Kidney (tissue), 14 donors: ENCODE results near the gene NCF2. TPM values are rescaled to one million over a fixed set of nuclear protein-coding genes. Genes with fewer than 3 reads are reported as not detected.
A peak's percentile ranks its signal among the peaks of the same experiment; 100 is the strongest.

Source experiments
- DNase-seq, 5 donors: peaks; one replicate each; pipeline ENCODE4 v3.0.0-alpha.2; 2013 to 2020
- FAIRE-seq: peaks from 2 replicates; lab custom pipeline; 2012; peaks lifted over from hg19 to GRCh38; lab: Jason Lieb, UNC
- H3K27ac ChIP-seq, 2 donors: one replicate each; pipeline ENCODE4 v1.7.0; 2013; ENCODE audit warnings: low read depth in 2 of 2, low read length in 2 of 2, inconsistent platforms in 1 of 2
- H3K27me3 ChIP-seq: one replicate; pipeline ENCODE4 v1.7.1; 2013; ENCODE audit warnings: low read length, inconsistent platforms; ENCODE audit not compliant: control insufficient read depth, insufficient read depth
- H3K36me3 ChIP-seq, 3 donors: one replicate each; pipeline versions ENCODE4 v1.7.0 to v1.7.1; 2013; ENCODE audit warnings: low read length in 3 of 3, control low read depth in 1 of 3, inconsistent platforms in 1 of 3; ENCODE audit not compliant: insufficient read depth in 3 of 3, control insufficient read depth in 2 of 3
- H3K4me1 ChIP-seq, 3 donors: one replicate each; pipeline versions ENCODE4 v1.7.0 to v1.7.1; 2013; ENCODE audit warnings: low read length in 3 of 3, inconsistent platforms in 1 of 3, low read depth in 1 of 3; ENCODE audit not compliant: control insufficient read depth in 2 of 3, insufficient read depth in 2 of 3
- H3K4me3 ChIP-seq, 3 donors: one replicate each; pipeline versions ENCODE4 v1.7.0 to v1.8.1; 2013; ENCODE audit warnings: low read length in 3 of 3, control low read depth in 1 of 3, inconsistent platforms in 1 of 3
- H3K9ac ChIP-seq, 3 donors: one replicate each; pipeline versions ENCODE4 v1.7.0 to v1.7.1; 2013; ENCODE audit warnings: low read length in 3 of 3, control low read depth in 1 of 3, inconsistent platforms in 1 of 3
- H3K9me3 ChIP-seq, 3 donors: one replicate each; pipeline versions ENCODE4 v1.7.0 to v1.7.1; 2013; ENCODE audit warnings: low read length in 3 of 3, control low read depth in 1 of 3, inconsistent platforms in 1 of 3; ENCODE audit not compliant: control insufficient read depth in 2 of 3, insufficient read depth in 1 of 3
- CTCF ChIP-seq: IDR thresholded peaks from 3 replicates; pipeline ENCODE4 v1.5.1; 2012; ENCODE audit warnings: mild to moderate bottlenecking, moderate library complexity, borderline replicate concordance; ENCODE audit not compliant: insufficient read depth; ENCODE audit errors: extremely low read depth
- intact Hi-C: fragments of 100-400 bp; cut with DNase I; formaldehyde crosslinking; loops from one replicate; pipeline ENCODE4 v1.11.1; 2022
- polyA plus RNA-seq: library from polyadenylated mRNA; stranded (reverse); fragments of 350-450 nt; fragmentation: Illumina TruSeq; extraction: RNeasy Lipid Tissue Mini Kit (QIAGEN cat#74804); gene quantifications from one replicate; pipeline ENCODE4 v1.2.3, GENCODE V29; 2014; ENCODE audit warnings: low read depth, low replicate concordance; ENCODE audit not compliant: insufficient read depth
- total RNA-seq: library from RNA; stranded (reverse); fragmentation: NEBNext Ultra II Directional; extraction: Animal tissue kit (Norgen Biotek cat#: 25700); gene quantifications from one replicate; pipeline ENCODE4 v1.2.1, GENCODE V29; 2021
- donor health status: control.
- donor health status: control.
- donor health status: control.
- donor health status: control.
- donor health status: control.
- donor health status: DM: yes; HTN: yes; CAD: no.
- donor health status: Normal renal cell carcinoma (clear cell type).

Gene NCF2
- total and polyA plus RNA-seq, 2 donors from 2014 or later = 2.5 to 16.7 TPM

DNA sequence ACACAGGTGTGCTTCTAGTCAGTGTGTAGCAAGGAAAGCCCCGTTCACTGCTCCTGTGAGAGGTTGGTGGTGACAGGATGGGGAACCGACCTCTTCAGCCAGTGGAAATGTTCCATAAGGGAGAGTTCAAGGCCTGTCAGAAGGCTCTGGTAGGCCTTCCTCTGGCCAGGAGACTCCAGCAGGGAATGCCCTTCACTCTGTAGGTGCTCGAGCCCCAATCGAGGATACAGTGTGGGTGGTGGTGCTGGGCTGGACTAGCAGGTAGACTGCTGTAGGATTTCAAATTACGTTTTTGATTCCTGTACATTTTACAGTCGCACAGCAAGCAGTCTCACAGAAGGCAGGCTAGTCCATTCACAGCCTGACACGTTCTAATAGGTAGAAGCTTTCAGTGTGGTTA lies 37.8 kb downstream of the NCF2 start:
- Histone ChIP-seq H3K4me3 (no peak overlapping the region), H3K36me3 (peaks cover 8 to 42% (median 16%) of the 10 kb centered on the region in 3 donors), H3K4me1 (no peaks in the 10 kb centered on the region), H3K9ac (no peak overlapping the region), H3K27me3 (no peaks in the 10 kb centered on the region), H3K27ac (no peak overlapping the region), H3K9me3 (no peaks in the 10 kb centered on the region)
- intact Hi-C loops = no loop called here
- TF ChIP-seq CTCF = no peak
- DNase-seq = no peak
- no peak for FAIRE-seq

DNA sequence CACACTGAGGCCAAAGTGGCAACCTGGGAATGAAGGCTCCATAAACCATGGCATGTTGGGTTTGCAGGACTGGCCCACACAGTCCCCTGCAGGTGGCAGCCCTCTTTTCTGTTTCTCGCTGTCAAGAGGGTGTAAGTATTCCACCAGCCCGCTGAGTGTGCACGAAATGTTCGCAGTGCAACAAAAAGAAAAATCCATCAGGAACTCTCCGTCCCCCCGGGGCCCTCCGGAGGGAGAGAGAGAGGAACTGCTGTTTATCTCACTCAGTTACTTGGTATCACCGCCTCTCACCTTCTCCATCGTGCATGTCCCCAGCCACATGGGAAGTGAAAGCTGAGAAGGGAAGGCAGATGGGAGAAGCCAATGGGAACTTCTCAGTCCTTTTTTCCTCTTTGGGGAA lies 38.3 kb downstream of the NCF2 start:
- Histone ChIP-seq H3K36me3 (peaks cover 8 to 43% (median 17%) of the 10 kb centered on the region in 3 donors), H3K9me3 (no peaks in the 10 kb centered on the region), H3K4me3 (no peak overlapping the region), H3K9ac (no peak overlapping the region), H3K27me3 (no peaks in the 10 kb centered on the region), H3K4me1 (no peaks in the 10 kb centered on the region), H3K27ac (no peak overlapping the region)
- FAIRE-seq = no peak
- TF ChIP-seq CTCF = no peak
- intact Hi-C loops = no loop called here
- no peak for DNase-seq

DNA sequence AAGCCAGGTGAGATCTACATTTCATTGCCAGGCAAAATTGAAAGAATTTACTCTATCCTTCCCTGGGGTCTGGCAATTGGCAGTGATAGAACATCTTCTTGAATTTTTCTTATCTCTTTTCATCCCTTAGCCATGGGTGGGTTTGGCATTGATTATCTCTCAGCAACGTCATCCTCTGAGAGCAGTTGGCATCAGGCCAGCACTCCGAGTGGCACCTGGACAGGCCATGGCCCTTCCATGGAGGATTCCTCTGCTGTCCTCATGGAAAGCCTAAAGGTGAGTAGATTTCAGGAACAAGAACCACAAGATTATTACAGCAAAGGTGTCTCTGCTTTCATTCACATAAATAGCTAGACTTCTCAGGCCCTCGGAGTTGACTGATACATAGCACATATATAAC lies 39.3 kb downstream of the NCF2 start:
- no peak for FAIRE-seq
- intact Hi-C loops = no loop called here
- Histone ChIP-seq H3K4me1 (no peaks in the 10 kb centered on the region), H3K27me3 (no peaks in the 10 kb centered on the region), H3K9ac (no peak overlapping the region), H3K27ac (no peak overlapping the region), H3K4me3 (no peak overlapping the region), H3K9me3 (no peaks in the 10 kb centered on the region), H3K36me3 (peaks cover 8 to 53% (median 26%) of the 10 kb centered on the region in 3 donors)
- no peak for DNase-seq
- TF ChIP-seq CTCF = no peak

DNA sequence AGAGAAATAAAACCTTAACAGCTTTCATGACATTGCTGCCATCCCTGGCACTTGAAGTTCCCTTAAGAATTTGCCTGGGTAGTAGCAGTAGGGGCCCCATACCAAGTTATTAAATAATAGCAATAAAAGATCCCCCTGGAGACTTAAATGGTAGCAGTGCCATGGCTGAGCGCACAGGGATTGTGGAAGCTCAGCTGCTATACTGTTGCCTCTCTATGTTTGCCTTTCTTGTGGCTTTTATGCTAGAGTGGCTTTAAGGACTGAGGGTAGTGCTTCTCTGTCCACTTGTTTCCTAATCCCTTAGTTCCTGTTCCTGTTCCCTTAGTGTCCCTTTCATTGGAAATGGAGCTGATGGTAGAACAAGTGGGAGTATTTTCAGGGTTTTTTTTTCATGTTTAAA lies 42.1 kb downstream of the NCF2 start:
- Histone ChIP-seq H3K27ac (no peak overlapping the region), H3K27me3 (no peaks in the 10 kb centered on the region), H3K4me1 (peaks cover 0 to 17% (median 6%) of the 10 kb centered on the region in 3 donors), H3K9me3 (no peaks in the 10 kb centered on the region), H3K36me3 (peaks cover 12 to 62% (median 33%) of the 10 kb centered on the region in 3 donors), H3K9ac (no peak overlapping the region), H3K4me3 (no peak overlapping the region)
- intact Hi-C loops = no loop called here
- no peak for TF ChIP-seq CTCF
- DNase-seq = peak in 2 of 5 donors; percentile 26 to 54
- no peak for FAIRE-seq
